ENCODE data around the gene PECR. TPM values are rescaled to one million over a fixed set of nuclear protein-coding genes. Genes with fewer than 3 reads are reported as not detected.
"Not testable (repeated sequence)": the region's sequence is repeated elsewhere in the genome, so short reads cannot be mapped to it uniquely, and the experiment has no call there.

The PECR gene
- total RNA-seq, 1 donor from 2014 or later, result 16.2 TPM

DNA sequence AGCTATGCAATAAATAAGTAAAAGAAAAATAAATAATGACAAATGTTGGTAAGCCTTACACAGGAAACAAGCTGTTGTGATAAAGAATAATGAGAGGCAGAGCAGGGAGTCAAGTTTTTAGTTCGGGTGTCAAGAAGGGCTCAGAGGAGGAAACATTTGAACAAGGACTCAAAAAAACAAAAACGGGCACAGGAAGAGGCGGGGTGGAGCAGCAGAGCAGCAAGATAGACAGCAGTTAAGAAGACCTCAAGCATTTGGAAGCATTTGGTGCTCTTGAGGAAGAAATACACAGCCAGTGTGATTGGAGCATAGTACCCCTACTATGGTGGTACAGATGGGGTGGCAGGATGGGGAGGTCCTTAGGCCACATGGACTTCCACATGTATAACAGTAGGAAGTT, 2.9 kb upstream of the PECR start:
- Histone ChIP-seq H3K36me3 (ENCODE audit: control insufficient read depth in 3 of 3, insufficient read depth in 3 of 3, low read length in 3 of 3) (no peaks in the 10 kb centered on the region), H3K27ac (ENCODE audit: low read depth, low read length) (no peak overlapping the region), H3K9me3 (ENCODE audit: control insufficient read depth in 3 of 3, low read length in 3 of 3) (no peaks in the 10 kb centered on the region), H3K27me3 (ENCODE audit: control insufficient read depth in 3 of 3, insufficient read depth in 3 of 3, low read length in 3 of 3) (peaks cover 0 to 4% (median 0%) of the 10 kb centered on the region in 3 donors), H3K4me1 (ENCODE audit: control insufficient read depth in 3 of 3, insufficient read depth in 3 of 3, low read length in 3 of 3) (peaks cover 8 to 12% (median 9%) of the 10 kb centered on the region in 3 donors), H3K9ac (ENCODE audit: low read depth in 1 of 3, low read length in 3 of 3) (no peak overlapping the region), H3K4me3 (ENCODE audit: low read length in 3 of 3) (no peak overlapping the region)

DNA sequence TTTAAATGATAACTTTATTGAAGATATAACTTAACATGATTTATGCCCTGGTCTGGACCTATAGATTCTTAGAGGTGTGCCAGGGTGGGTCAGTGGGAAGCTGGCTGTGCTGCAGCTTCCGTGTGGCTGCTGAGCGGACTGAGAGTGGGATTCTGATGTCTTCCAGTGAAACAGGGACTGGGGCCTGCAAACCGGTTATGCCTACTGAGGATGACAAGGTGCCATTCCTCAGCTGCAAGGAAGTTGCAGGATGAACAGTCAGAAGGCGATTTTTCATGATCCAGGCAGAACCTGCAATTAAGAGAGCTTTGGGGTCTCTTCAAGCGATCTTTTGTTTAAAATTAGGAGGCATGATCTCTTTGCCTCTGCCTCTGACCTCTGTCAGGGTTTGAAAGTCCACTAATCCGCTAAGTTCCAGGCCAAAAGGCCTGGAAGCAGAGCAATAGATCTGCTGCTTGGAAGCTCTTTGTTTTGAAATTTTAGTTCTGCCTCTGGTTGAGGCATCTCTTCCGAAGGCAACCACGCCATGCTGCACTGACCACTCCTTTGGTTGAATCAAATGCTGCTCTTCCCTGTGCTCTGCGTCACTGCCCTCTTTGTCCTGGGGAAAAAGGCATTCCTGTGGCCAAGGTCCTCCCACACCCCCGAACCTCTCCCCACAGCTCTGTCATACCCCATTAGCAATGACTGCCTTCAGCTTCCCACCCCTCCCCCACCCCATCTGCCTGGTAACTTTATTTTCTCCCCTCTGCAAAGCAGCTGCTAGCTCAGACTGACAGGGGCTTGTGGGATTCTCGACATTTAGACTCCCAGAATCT, 2.1 kb upstream of the PECR start:
- H3K4me3 ChIP-seq (ENCODE audit: low read length in 3 of 3), result no peak overlapping the region
- peaks cover 8 to 12% (median 9%) of the 10 kb centered on the region in 3 donors for H3K4me1 ChIP-seq (ENCODE audit: control insufficient read depth in 3 of 3, insufficient read depth in 3 of 3, low read length in 3 of 3)
- no peaks in the 10 kb centered on the region for H3K36me3 ChIP-seq (ENCODE audit: control insufficient read depth in 3 of 3, insufficient read depth in 3 of 3, low read length in 3 of 3)
- H3K9ac ChIP-seq (ENCODE audit: low read depth in 1 of 3, low read length in 3 of 3), result no peak overlapping the region
- H3K27me3 ChIP-seq (ENCODE audit: control insufficient read depth in 3 of 3, insufficient read depth in 3 of 3, low read length in 3 of 3), result peaks cover 0 to 4% (median 0%) of the 10 kb centered on the region in 3 donors
- H3K27ac ChIP-seq (ENCODE audit: low read depth, low read length), result no peak overlapping the region
- H3K9me3 ChIP-seq (ENCODE audit: control insufficient read depth in 3 of 3, low read length in 3 of 3), result no peaks in the 10 kb centered on the region

DNA sequence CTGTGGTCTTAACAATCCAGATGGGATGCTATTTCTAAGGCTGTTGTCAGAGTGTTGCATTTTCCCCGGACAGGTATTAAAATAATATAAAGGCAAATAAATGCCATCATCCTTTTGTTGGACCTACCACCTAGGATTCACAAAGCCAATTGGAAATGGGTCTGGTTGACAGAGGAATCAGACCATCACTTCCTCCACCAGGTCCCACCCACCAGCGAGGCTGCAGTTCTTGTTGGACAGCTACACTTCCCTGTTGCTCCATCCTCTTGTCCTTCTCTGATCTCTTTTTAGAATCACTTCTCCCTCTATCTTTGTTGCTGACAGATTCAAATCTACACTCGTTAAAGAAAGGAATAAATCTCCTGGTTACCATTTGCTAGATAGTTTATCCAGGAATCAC, 1.2 kb upstream of the PECR start:
- Histone ChIP-seq H3K27me3 (ENCODE audit: control insufficient read depth in 3 of 3, insufficient read depth in 3 of 3, low read length in 3 of 3) (peaks cover 0 to 4% (median 0%) of the 10 kb centered on the region in 3 donors), H3K4me3 (ENCODE audit: low read length in 3 of 3) (no peak overlapping the region), H3K4me1 (ENCODE audit: control insufficient read depth in 3 of 3, insufficient read depth in 3 of 3, low read length in 3 of 3) (peaks cover 8 to 12% (median 9%) of the 10 kb centered on the region in 3 donors), H3K9me3 (ENCODE audit: control insufficient read depth in 3 of 3, low read length in 3 of 3) (no peaks in the 10 kb centered on the region), H3K36me3 (ENCODE audit: control insufficient read depth in 3 of 3, insufficient read depth in 3 of 3, low read length in 3 of 3) (no peaks in the 10 kb centered on the region), H3K9ac (ENCODE audit: low read depth in 1 of 3, low read length in 3 of 3) (no peak overlapping the region), H3K27ac (ENCODE audit: low read depth, low read length) (no peak overlapping the region)

DNA sequence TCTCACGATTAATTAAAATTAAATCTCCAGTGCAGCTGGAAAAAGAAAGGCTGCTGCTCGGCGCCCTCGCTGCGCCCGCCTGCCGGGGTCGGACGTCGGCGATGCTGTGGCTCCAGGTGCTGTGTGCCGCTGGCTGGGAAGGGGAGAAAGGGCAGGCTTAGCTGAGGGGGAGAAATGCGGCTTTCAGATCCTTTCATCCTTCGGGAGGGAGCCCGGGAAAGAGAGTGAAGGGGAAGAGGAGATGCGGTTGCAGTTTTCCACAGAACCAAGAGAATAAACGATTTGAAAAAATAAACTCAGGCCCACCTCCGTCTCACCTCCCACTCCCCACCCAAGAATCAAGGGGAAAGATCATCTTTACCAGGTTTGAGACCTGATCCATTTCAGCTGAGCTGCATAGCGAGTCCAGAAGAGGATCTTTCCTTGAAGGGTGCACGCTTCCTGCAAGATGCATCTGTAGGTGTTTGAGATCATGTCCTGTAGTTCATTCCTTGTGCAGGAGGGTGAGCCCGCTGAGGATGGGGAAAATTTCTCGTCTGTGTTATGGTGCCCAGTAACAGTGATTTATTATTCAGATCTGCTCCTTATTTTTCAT, 605 bp upstream of the PECR start:
- Histone ChIP-seq H3K4me3 (ENCODE audit: low read length in 3 of 3) (peak overlapping the region; percentile 82 to 90 (median 89)), H3K9me3 (ENCODE audit: control insufficient read depth in 3 of 3, low read length in 3 of 3) (no peaks in the 10 kb centered on the region), H3K27me3 (ENCODE audit: control insufficient read depth in 3 of 3, insufficient read depth in 3 of 3, low read length in 3 of 3) (peaks cover 0 to 4% (median 0%) of the 10 kb centered on the region in 3 donors), H3K27ac (ENCODE audit: low read depth, low read length) (no peak overlapping the region), H3K4me1 (ENCODE audit: control insufficient read depth in 3 of 3, insufficient read depth in 3 of 3, low read length in 3 of 3) (peaks cover 8 to 12% (median 9%) of the 10 kb centered on the region in 3 donors), H3K9ac (ENCODE audit: low read depth in 1 of 3, low read length in 3 of 3) (peak overlapping the region; percentile 59 to 70 (median 64)), H3K36me3 (ENCODE audit: control insufficient read depth in 3 of 3, insufficient read depth in 3 of 3, low read length in 3 of 3) (no peaks in the 10 kb centered on the region)

DNA sequence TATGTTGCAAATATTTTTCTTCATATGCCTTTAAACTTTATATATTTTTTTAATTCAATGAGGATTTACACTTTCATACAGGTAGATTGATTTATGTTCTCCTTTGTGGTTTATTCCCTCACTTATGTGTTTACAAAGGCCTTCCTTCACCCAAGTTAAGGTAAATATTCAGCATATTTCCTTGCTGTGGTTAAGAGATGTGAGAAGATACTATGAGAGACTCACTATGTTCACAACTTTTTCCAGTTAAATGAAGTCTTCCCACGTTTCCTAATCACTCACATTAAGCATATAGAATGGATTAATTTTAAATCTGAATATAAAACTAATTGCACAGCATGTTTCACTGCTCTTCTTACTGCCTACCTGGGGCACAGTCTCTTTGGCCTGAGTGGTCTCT, 597 bp downstream of the PECR start:
- H3K36me3 ChIP-seq (ENCODE audit: control insufficient read depth in 3 of 3, insufficient read depth in 3 of 3, low read length in 3 of 3), result no peaks in the 10 kb centered on the region
- H3K27ac ChIP-seq (ENCODE audit: low read depth, low read length), result no peak overlapping the region
- peak overlapping the region; percentile 74 to 89 (median 76) for H3K9ac ChIP-seq (ENCODE audit: low read depth in 1 of 3, low read length in 3 of 3)
- H3K27me3 ChIP-seq (ENCODE audit: control insufficient read depth in 3 of 3, insufficient read depth in 3 of 3, low read length in 3 of 3), result peaks cover 0 to 4% (median 0%) of the 10 kb centered on the region in 3 donors
- H3K4me1 ChIP-seq (ENCODE audit: control insufficient read depth in 3 of 3, insufficient read depth in 3 of 3, low read length in 3 of 3), result peaks cover 8 to 12% (median 9%) of the 10 kb centered on the region in 3 donors
- H3K4me3 ChIP-seq (ENCODE audit: low read length in 3 of 3), result peak overlapping the region; percentile 82 to 90 (median 89)
- H3K9me3 ChIP-seq (ENCODE audit: control insufficient read depth in 3 of 3, low read length in 3 of 3), result no peaks in the 10 kb centered on the region

DNA sequence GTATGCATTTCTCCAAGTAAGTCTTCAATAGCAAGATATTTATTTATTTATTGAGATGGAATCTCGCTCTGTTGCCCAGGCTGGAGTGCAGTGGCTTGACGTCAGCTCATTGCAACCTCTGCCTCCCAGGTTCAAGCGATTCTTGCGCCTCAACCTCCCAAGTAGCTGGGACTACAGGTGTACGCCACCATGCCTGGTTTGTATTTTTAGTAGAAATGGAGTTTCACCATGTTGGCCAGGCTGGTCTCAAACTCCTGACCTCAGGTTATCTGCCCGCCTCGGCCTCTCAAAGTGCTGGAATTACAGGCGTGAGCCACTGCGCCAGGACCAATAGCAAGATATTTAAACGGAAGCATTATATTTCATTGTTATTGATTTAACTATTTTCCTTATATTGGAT, 1.6 kb downstream of the PECR start:
- peaks cover 8 to 12% (median 9%) of the 10 kb centered on the region in 3 donors for H3K4me1 ChIP-seq (ENCODE audit: control insufficient read depth in 3 of 3, insufficient read depth in 3 of 3, low read length in 3 of 3)
- H3K4me3 ChIP-seq (ENCODE audit: low read length in 3 of 3); H3K27me3 ChIP-seq (ENCODE audit: control insufficient read depth in 3 of 3, insufficient read depth in 3 of 3, low read length in 3 of 3); H3K9ac ChIP-seq (ENCODE audit: low read depth in 1 of 3, low read length in 3 of 3); H3K9me3 ChIP-seq (ENCODE audit: control insufficient read depth in 3 of 3, low read length in 3 of 3); H3K36me3 ChIP-seq (ENCODE audit: control insufficient read depth in 3 of 3, insufficient read depth in 3 of 3, low read length in 3 of 3); H3K27ac ChIP-seq (ENCODE audit: low read depth, low read length): not testable (repeated sequence)

DNA sequence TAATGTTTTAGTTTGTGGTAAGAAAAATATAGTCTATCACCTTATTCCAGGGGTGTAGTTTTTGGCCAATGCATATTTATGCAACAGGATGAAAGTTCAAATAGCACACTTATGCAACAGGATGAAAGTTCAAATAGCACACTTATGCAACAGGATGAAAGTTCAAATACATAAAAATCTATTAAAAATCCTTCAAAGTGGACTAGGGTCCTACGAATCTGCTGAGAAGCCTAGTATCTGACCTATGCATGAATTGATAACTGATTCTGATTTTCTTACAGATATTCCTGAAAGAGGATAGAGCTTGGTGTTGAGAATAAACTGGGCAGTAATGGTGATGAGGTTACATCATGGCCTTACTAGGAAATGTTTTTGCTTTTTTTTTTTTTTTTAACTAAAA, 2.8 kb downstream of the PECR start:
- Histone ChIP-seq H3K36me3 (ENCODE audit: control insufficient read depth in 3 of 3, insufficient read depth in 3 of 3, low read length in 3 of 3) (no peaks in the 10 kb centered on the region), H3K9ac (ENCODE audit: low read depth in 1 of 3, low read length in 3 of 3) (no peak overlapping the region), H3K27me3 (ENCODE audit: control insufficient read depth in 3 of 3, insufficient read depth in 3 of 3, low read length in 3 of 3) (peaks cover 0 to 4% (median 0%) of the 10 kb centered on the region in 3 donors), H3K9me3 (ENCODE audit: control insufficient read depth in 3 of 3, low read length in 3 of 3) (no peaks in the 10 kb centered on the region), H3K4me1 (ENCODE audit: control insufficient read depth in 3 of 3, insufficient read depth in 3 of 3, low read length in 3 of 3) (peaks cover 8 to 12% (median 9%) of the 10 kb centered on the region in 3 donors), H3K27ac (ENCODE audit: low read depth, low read length) (no peak overlapping the region), H3K4me3 (ENCODE audit: low read length in 3 of 3) (no peak overlapping the region)

DNA sequence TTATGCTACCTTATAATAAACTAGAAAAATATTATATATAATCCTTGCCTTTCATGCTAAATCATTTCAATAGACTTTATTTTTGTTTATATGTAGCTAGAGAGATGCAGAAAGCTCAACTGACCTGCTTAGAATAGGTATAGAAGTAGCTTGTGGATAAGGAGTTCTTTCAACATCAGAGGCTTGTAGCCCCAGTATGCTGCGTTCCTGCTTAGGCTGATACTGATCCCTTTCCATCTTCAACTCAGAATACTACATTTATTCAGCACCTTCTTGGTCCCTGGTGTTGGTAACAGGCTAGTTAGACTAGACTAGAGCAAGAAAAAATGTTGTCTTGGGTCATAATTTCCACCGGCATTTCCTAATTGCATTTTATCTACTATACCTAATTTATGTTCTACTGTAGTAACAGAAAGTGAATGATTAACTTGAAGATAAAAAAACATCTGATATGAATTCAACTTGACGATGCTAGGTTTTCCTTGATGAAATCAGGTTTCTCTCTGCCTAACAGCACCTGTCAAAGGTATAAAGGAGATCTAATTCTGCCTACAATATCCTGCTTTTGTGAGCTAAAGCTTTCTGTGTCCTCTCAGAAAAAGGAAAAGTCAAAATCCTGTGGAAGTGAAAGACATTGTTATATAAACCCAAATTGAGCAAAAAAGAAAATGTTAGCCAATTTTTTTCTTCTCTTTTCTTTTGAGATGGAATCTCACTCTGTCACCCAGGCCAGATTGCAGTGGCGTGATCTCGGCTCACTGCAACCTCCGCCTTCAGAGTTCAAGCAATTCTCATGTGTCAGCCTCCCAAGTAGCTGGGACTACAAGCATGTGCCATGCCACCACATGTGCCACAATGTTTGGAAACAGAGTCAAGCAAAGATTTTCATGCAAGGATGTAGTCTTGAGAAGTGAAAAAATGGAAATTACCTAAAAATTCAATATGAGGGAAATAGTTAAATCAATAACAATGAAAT, 5.8 kb downstream of the PECR start:
- H3K9me3 ChIP-seq (ENCODE audit: control insufficient read depth in 3 of 3, low read length in 3 of 3), result no peaks in the 10 kb centered on the region
- H3K27me3 ChIP-seq (ENCODE audit: control insufficient read depth in 3 of 3, insufficient read depth in 3 of 3, low read length in 3 of 3), result no peaks in the 10 kb centered on the region
- H3K27ac ChIP-seq (ENCODE audit: low read depth, low read length), result no peak overlapping the region
- H3K4me1 ChIP-seq (ENCODE audit: control insufficient read depth in 3 of 3, insufficient read depth in 3 of 3, low read length in 3 of 3), result no peaks in the 10 kb centered on the region
- no peak overlapping the region for H3K9ac ChIP-seq (ENCODE audit: low read depth in 1 of 3, low read length in 3 of 3)
- H3K36me3 ChIP-seq (ENCODE audit: control insufficient read depth in 3 of 3, insufficient read depth in 3 of 3, low read length in 3 of 3), result no peaks in the 10 kb centered on the region
- H3K4me3 ChIP-seq (ENCODE audit: low read length in 3 of 3), result no peak overlapping the region

DNA sequence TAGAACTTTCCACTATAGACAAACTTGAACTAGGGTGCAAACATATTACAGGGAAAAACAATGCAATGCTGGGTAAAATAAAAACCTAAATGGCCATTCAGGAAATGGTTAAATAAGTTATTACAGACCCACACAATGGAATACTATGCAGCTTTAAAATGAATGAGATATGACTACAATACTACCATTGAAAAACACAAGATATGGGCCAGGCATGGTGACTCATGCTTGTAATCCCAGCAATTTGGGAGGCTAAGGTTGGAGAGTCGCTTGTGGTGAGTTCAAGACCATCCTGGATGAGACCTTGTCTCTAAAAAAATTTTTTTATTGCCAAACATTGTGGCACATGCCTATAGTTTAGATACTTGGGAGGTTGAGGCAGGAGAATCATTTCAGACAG, 6.8 kb downstream of the PECR start:
- Histone ChIP-seq H3K27ac (ENCODE audit: low read depth, low read length) (no peak overlapping the region), H3K4me1 (ENCODE audit: control insufficient read depth in 3 of 3, insufficient read depth in 3 of 3, low read length in 3 of 3) (no peaks in the 10 kb centered on the region), H3K9ac (ENCODE audit: low read depth in 1 of 3, low read length in 3 of 3) (no peak overlapping the region), H3K36me3 (ENCODE audit: control insufficient read depth in 3 of 3, insufficient read depth in 3 of 3, low read length in 3 of 3) (no peaks in the 10 kb centered on the region), H3K27me3 (ENCODE audit: control insufficient read depth in 3 of 3, insufficient read depth in 3 of 3, low read length in 3 of 3) (no peaks in the 10 kb centered on the region), H3K9me3 (ENCODE audit: control insufficient read depth in 3 of 3, low read length in 3 of 3) (no peaks in the 10 kb centered on the region), H3K4me3 (ENCODE audit: low read length in 3 of 3) (no peak overlapping the region)
